Measurements from ENCODE around the gene LSM8.

DNA sequence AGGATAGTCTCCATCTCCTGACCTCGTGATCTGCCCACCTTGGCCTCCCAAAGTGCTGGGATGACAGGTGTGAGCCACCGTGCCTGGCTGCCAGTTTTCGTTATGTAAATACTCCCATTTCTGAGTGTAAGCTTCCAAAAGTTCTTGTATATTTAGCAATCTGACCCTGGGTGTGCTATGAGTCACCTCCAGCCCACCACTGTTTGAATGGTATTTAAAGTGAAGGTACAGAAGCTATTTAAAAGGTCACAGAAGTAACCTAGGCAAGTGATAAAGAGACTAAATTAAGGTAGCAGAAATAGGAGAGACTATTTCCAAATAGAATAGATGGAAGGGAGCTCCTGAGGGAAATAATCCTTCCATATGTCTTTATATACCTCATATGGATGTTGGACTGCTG, 36.6 kb downstream of the LSM8 start:
- TF ChIP-seq, protein P1, sequence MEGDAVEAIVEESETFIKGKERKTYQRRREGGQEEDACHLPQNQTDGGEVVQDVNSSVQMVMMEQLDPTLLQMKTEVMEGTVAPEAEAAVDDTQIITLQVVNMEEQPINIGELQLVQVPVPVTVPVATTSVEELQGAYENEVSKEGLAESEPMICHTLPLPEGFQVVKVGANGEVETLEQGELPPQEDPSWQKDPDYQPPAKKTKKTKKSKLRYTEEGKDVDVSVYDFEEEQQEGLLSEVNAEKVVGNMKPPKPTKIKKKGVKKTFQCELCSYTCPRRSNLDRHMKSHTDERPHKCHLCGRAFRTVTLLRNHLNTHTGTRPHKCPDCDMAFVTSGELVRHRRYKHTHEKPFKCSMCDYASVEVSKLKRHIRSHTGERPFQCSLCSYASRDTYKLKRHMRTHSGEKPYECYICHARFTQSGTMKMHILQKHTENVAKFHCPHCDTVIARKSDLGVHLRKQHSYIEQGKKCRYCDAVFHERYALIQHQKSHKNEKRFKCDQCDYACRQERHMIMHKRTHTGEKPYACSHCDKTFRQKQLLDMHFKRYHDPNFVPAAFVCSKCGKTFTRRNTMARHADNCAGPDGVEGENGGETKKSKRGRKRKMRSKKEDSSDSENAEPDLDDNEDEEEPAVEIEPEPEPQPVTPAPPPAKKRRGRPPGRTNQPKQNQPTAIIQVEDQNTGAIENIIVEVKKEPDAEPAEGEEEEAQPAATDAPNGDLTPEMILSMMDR (IDR thresholded peaks at IDR 0.05; ENCODE audit: insufficient read depth, low read length), result no peak
- TF ChIP-seq POLR2AphosphoS5 (IDR thresholded peaks at IDR 0.05; ENCODE audit: low read depth), result no peak
